SJCRH30 (cell line): ENCODE data around the gene METTL14. TPM values are rescaled to one million over a fixed set of nuclear protein-coding genes. Genes with fewer than 3 reads are reported as not detected.
A peak's percentile ranks its signal among the peaks of the same experiment; 100 is the strongest.

ENCODE experiments used
- DNase-seq, 2 experiments: peaks; one replicate each; pipeline ENCODE4 v3.0.0-alpha.2; 2015 to 2020
- H3K27ac ChIP-seq: fragments of 250-450 bp; sonication (Bioruptor Pico); 2 replicates; pipeline ENCODE4 v1.5.1; 2020; ENCODE audit warnings: mild to moderate bottlenecking, moderate library complexity
- H3K27me3 ChIP-seq: fragments of 250-450 bp; sonication (Bioruptor Pico); 2 replicates; pipeline ENCODE4 v1.5.1; 2020; ENCODE audit warnings: mild to moderate bottlenecking, moderate library complexity
- H3K36me3 ChIP-seq: fragments of 250-450 bp; sonication (Bioruptor Pico); 2 replicates; pipeline ENCODE4 v1.5.1; 2020; ENCODE audit warnings: mild to moderate bottlenecking, moderate library complexity
- H3K4me1 ChIP-seq: fragments of 250-450 bp; sonication (Bioruptor Pico); 2 replicates; pipeline ENCODE4 v1.5.1; 2020; ENCODE audit warnings: mild to moderate bottlenecking, moderate library complexity
- H3K4me3 ChIP-seq: fragments of 250-450 bp; sonication (Bioruptor Pico); 2 replicates; pipeline ENCODE4 v1.5.1; 2020; ENCODE audit warnings: mild to moderate bottlenecking, moderate library complexity
- H3K9me3 ChIP-seq: fragments of 250-450 bp; sonication (Bioruptor Pico); replicated peaks from 2 replicates; pipeline ENCODE4 v1.5.1; 2020; ENCODE audit warnings: mild to moderate bottlenecking, moderate library complexity
- total RNA-seq: library from RNA; depleted of rRNA; stranded (reverse); fragments of >200 nt; shearing (Covaris generic); gene quantifications from 2 replicates; pipeline ENCODE4 v1.2.3, GENCODE V29; 2014

Gene METTL14
- total RNA-seq, 1 experiment from 2014 or later, result 39.5 TPM

GRCh38 chr4:118745357-118745756 is 60.2 kb downstream of the METTL14 start:
- no peak for DNase-seq
- H3K36me3 ChIP-seq, result peaks cover 13% of the 10 kb centered on the region

GRCh38 chr4:118746251-118746919 is 61.2 kb downstream of the METTL14 start:
- no peaks in the 10 kb centered on the region for H3K9me3 ChIP-seq
- H3K27ac ChIP-seq, result no peak overlapping the region

More at GRCh38 chr4:118745357-118745756, 60.2 kb downstream of the METTL14 start:
- Histone ChIP-seq H3K9me3 (no peaks in the 10 kb centered on the region), H3K27ac (no peak overlapping the region), H3K27me3 (no peaks in the 10 kb centered on the region), H3K4me3 (no peak overlapping the region), H3K4me1 (no peaks in the 10 kb centered on the region)

GRCh38 chr4:118749347-118749988 is 64.3 kb downstream of the METTL14 start:
- Histone ChIP-seq H3K27ac (no peak overlapping the region), H3K4me1 (peaks cover 19% of the 10 kb centered on the region), H3K36me3 (peaks cover 15% of the 10 kb centered on the region), H3K27me3 (no peaks in the 10 kb centered on the region), H3K4me3 (no peak overlapping the region), H3K9me3 (no peaks in the 10 kb centered on the region)
- DNase-seq, result no peak

More at GRCh38 chr4:118746251-118746919, 61.2 kb downstream of the METTL14 start:
- Histone ChIP-seq H3K27me3 (no peaks in the 10 kb centered on the region), H3K4me3 (no peak overlapping the region), H3K4me1 (no peaks in the 10 kb centered on the region), H3K36me3 (peaks cover 15% of the 10 kb centered on the region)
- no peak for DNase-seq

GRCh38 chr4:118751629-118752323 is 66.6 kb downstream of the METTL14 start:
- no peak for DNase-seq

GRCh38 chr4:118752551-118752950 is 67.4 kb downstream of the METTL14 start:
- peaks cover 26% of the 10 kb centered on the region for H3K4me1 ChIP-seq
- DNase-seq, result no peak
- H3K36me3 ChIP-seq, result peaks cover 9% of the 10 kb centered on the region; the same call in 1 of the 2 replicates
- no peaks in the 10 kb centered on the region for H3K9me3 ChIP-seq
- H3K27me3 ChIP-seq, result no peaks in the 10 kb centered on the region
- peak overlapping the region; percentile 10; the same call in 1 of the 2 replicates for H3K27ac ChIP-seq
- no peak overlapping the region for H3K4me3 ChIP-seq

More at GRCh38 chr4:118751629-118752323, 66.6 kb downstream of the METTL14 start:
- H3K36me3 ChIP-seq, result peaks cover 9% of the 10 kb centered on the region; the same call in 1 of the 2 replicates
- no peaks in the 10 kb centered on the region for H3K9me3 ChIP-seq
- peaks cover 19% of the 10 kb centered on the region for H3K4me1 ChIP-seq
- no peak overlapping the region for H3K27ac ChIP-seq
- no peak overlapping the region for H3K4me3 ChIP-seq
- no peaks in the 10 kb centered on the region for H3K27me3 ChIP-seq

- no peaks in the 10 kb centered on the region for H3K9me3 ChIP-seq
- H3K4me3 ChIP-seq, result no peak overlapping the region
- H3K27ac ChIP-seq, result peak overlapping the region; percentile 10; the same call in 1 of the 2 replicates
- peaks cover 32% of the 10 kb centered on the region for H3K4me1 ChIP-seq
- DNase-seq, result peak in 1 of 2 experiments; percentile 67
- H3K36me3 ChIP-seq, result peaks cover 9% of the 10 kb centered on the region; the same call in 1 of the 2 replicates
- no peaks in the 10 kb centered on the region for H3K27me3 ChIP-seq
Measured at GRCh38 chr4:118753096-118753495, 67.9 kb downstream of the METTL14 start.

GRCh38 chr4:118753685-118754084 is 68.5 kb downstream of the METTL14 start:
- Histone ChIP-seq H3K4me3 (no peak overlapping the region), H3K36me3 (peaks cover 9% of the 10 kb centered on the region; the same call in 1 of the 2 replicates), H3K27ac (no peak overlapping the region), H3K4me1 (peaks cover 35% of the 10 kb centered on the region), H3K27me3 (no peaks in the 10 kb centered on the region), H3K9me3 (no peaks in the 10 kb centered on the region)
- no peak for DNase-seq

- peaks cover 9% of the 10 kb centered on the region; the same call in 1 of the 2 replicates for H3K36me3 ChIP-seq
- H3K27ac ChIP-seq, result no peak overlapping the region
- no peak for DNase-seq
Measured at GRCh38 chr4:118754890-118755289, 69.7 kb downstream of the METTL14 start.

GRCh38 chr4:118755438-118756226 is 70.4 kb downstream of the METTL14 start:
- H3K36me3 ChIP-seq, result peaks cover 12% of the 10 kb centered on the region; the same call in 1 of the 2 replicates
- H3K9me3 ChIP-seq, result no peaks in the 10 kb centered on the region
- no peak for DNase-seq
- no peaks in the 10 kb centered on the region for H3K27me3 ChIP-seq
- H3K27ac ChIP-seq, result no peak overlapping the region
- H3K4me1 ChIP-seq, result peaks cover 44% of the 10 kb centered on the region
- H3K4me3 ChIP-seq, result no peak overlapping the region

More at GRCh38 chr4:118754890-118755289, 69.7 kb downstream of the METTL14 start:
- Histone ChIP-seq H3K4me1 (peaks cover 44% of the 10 kb centered on the region), H3K27me3 (no peaks in the 10 kb centered on the region), H3K4me3 (no peak overlapping the region), H3K9me3 (no peaks in the 10 kb centered on the region)

- Histone ChIP-seq H3K27ac (no peak overlapping the region; the same call in 1 of the 2 replicates), H3K9me3 (no peaks in the 10 kb centered on the region)
- DNase-seq, result no peak
Measured at GRCh38 chr4:118756429-118756828, 71.2 kb downstream of the METTL14 start.

GRCh38 chr4:118756958-118757357 is 71.8 kb downstream of the METTL14 start:
- Histone ChIP-seq H3K4me1 (peaks cover 44% of the 10 kb centered on the region), H3K4me3 (no peak overlapping the region), H3K36me3 (peaks cover 6% of the 10 kb centered on the region; the same call in 1 of the 2 replicates), H3K27me3 (no peaks in the 10 kb centered on the region), H3K9me3 (no peaks in the 10 kb centered on the region), H3K27ac (peak overlapping the region; percentile 61; the same call in 1 of the 2 replicates)
- DNase-seq, result no peak

More at GRCh38 chr4:118756429-118756828, 71.2 kb downstream of the METTL14 start:
- Histone ChIP-seq H3K4me3 (no peak overlapping the region), H3K27me3 (no peaks in the 10 kb centered on the region), H3K4me1 (peaks cover 44% of the 10 kb centered on the region), H3K36me3 (peaks cover 9% of the 10 kb centered on the region; the same call in 1 of the 2 replicates)

GRCh38 chr4:118757761-118758251 is 72.6 kb downstream of the METTL14 start:
- Histone ChIP-seq H3K27me3 (no peaks in the 10 kb centered on the region), H3K9me3 (no peaks in the 10 kb centered on the region), H3K27ac (peak overlapping the region; percentile 61), H3K4me1 (peaks cover 40% of the 10 kb centered on the region), H3K4me3 (no peak overlapping the region), H3K36me3 (0 out of 2 replicates have a peak, but pooled peaks cover 3% of the 10 kb centered on the region)
- peak in 1 of 2 experiments; percentile 55 for DNase-seq

GRCh38 chr4:118758293-118758692 is 73.1 kb downstream of the METTL14 start:
- Histone ChIP-seq H3K27ac (peak overlapping the region; percentile 61), H3K4me1 (peaks cover 35% of the 10 kb centered on the region), H3K9me3 (no peaks in the 10 kb centered on the region), H3K27me3 (no peaks in the 10 kb centered on the region), H3K4me3 (no peak overlapping the region), H3K36me3 (0 out of 2 replicates have a peak, but pooled peaks cover 3% of the 10 kb centered on the region)
- peak in 1 of 2 experiments; percentile 68 for DNase-seq

GRCh38 chr4:118759481-118759880 is 74.3 kb downstream of the METTL14 start:
- Histone ChIP-seq H3K36me3 (0 out of 2 replicates have a peak, but pooled peaks cover 6% of the 10 kb centered on the region), H3K4me3 (no peak overlapping the region), H3K27ac (no peak overlapping the region), H3K9me3 (no peaks in the 10 kb centered on the region), H3K27me3 (no peaks in the 10 kb centered on the region), H3K4me1 (peaks cover 25% of the 10 kb centered on the region)
- DNase-seq, result no peak
